GM12878 (cell line): Measurements from ENCODE around the gene TMEM239. TPM values are rescaled to one million over a fixed set of nuclear protein-coding genes. Genes with fewer than 3 reads are reported as not detected.

Experiments used
- ATAC-seq: fragments of 200-7000 bp; cut with Tn5 transposase; 3 replicates; pipeline ENCODE4 v1.9.1; 2020; ENCODE audit warnings: mild to moderate bottlenecking, moderate library complexity
- BruUV-seq: library from RNA; stranded (reverse); fragments of 400-500 nt; replicated peaks from 2 replicates; lab custom pipeline; 2021; lab: Mats Ljungman, UMichigan
- CTCF ChIA-PET: fragments of 300-600 bp; sonication (Branson Sonifier 250); formaldehyde crosslinking; extraction: SDS; loops from one replicate; lab custom pipeline; 2021; ENCODE audit warnings: inconsistent platforms; lab: Yijun Ruan, JAX
- POLR2A ChIA-PET: fragments of 350-600 bp; formaldehyde crosslinking; extraction: SDS; loops from one replicate; lab custom pipeline; 2021; ENCODE audit warnings: inconsistent platforms; lab: Charles Lee
- RAD21 ChIA-PET: fragments of 300-600 bp; sonication (Branson Sonifier 250); formaldehyde crosslinking; loops from one replicate; lab custom pipeline; 2023; ENCODE audit warnings: antibody characterized with exemption; ENCODE audit not compliant: unreplicated experiment; lab: Charles Lee
- SMC1A ChIA-PET: fragments of 300-600 bp; sonication (Branson Sonifier 250); formaldehyde crosslinking; loops from one replicate; lab custom pipeline; 2023; ENCODE audit not compliant: unreplicated experiment, uncharacterized antibody; lab: Charles Lee
- DNase-seq: peaks from one replicate; pipeline ENCODE4 v3.0.0-alpha.2; 2011; ENCODE audit warnings: low read depth, low spot score
- FAIRE-seq: peaks from 3 replicates; lab custom pipeline; 2011; peaks lifted over from hg19 to GRCh38; lab: Jason Lieb, UNC
- H2AFZ ChIP-seq: 2 replicates; pipeline ENCODE4 v1.6.0; 2011; ENCODE audit warnings: low read depth, low read length, control low read depth; ENCODE audit not compliant: control insufficient read depth
- H3K27ac ChIP-seq: 2 replicates; pipeline ENCODE4 v1.5.1; 2011; ENCODE audit warnings: control low read depth; ENCODE audit not compliant: control insufficient read depth, insufficient read depth
- H3K27me3 ChIP-seq, 2 experiments: replicated peaks in 1 of 2; 2 replicates each; pipeline versions ENCODE4 v1.6.0 to v1.6.1; 2011; ENCODE audit warnings: low read length in 1 of 2; ENCODE audit not compliant: control insufficient read depth in 2 of 2, insufficient read depth in 2 of 2
- H3K36me3 ChIP-seq, 2 experiments: 2 replicates each; pipeline ENCODE4 v1.5.1; 2011; ENCODE audit warnings: low read length in 1 of 2; ENCODE audit not compliant: control insufficient read depth in 2 of 2, insufficient read depth in 2 of 2
- H3K4me1 ChIP-seq: 2 replicates; pipeline ENCODE4 v1.6.1; 2011; ENCODE audit warnings: mild to moderate bottlenecking, low read length, moderate library complexity, mixed read lengths; ENCODE audit not compliant: control insufficient read depth, insufficient read depth
- H3K4me2 ChIP-seq: 2 replicates; pipeline ENCODE4 v1.6.0; 2011; ENCODE audit warnings: control low read depth; ENCODE audit not compliant: control insufficient read depth, insufficient read depth
- H3K4me3 ChIP-seq: fragments of 200-600 bp; sonication (generic); 2 replicates; pipeline ENCODE4 v1.5.1; 2016
- H3K79me2 ChIP-seq: 2 replicates; pipeline ENCODE4 v1.6.0; 2011; ENCODE audit warnings: low read length; ENCODE audit not compliant: control insufficient read depth, insufficient read depth
- H3K9ac ChIP-seq: 2 replicates; pipeline ENCODE4 v1.8.0; 2011; ENCODE audit warnings: low read length, control low read depth, mixed read lengths; ENCODE audit not compliant: control insufficient read depth, insufficient read depth
- H3K9me3 ChIP-seq: replicated peaks from 3 replicates; pipeline ENCODE4 v1.5.1; 2011; ENCODE audit warnings: mild to moderate bottlenecking, low read length; ENCODE audit not compliant: control insufficient read depth, insufficient read depth
- H4K20me1 ChIP-seq: 2 replicates; pipeline ENCODE4 v1.6.0; 2011; ENCODE audit not compliant: control insufficient read depth, insufficient read depth
- FOXK2 ChIP-seq: fragments of 450-650 bp; IDR thresholded peaks from 2 replicates; pipeline ENCODE4 v1.6.1; 2017; ENCODE audit warnings: mild to moderate bottlenecking, moderate library complexity
- GABPA ChIP-seq: IDR thresholded peaks from 2 replicates; pipeline ENCODE4 v1.6.1; 2014; ENCODE audit warnings: antibody characterized with exemption, low read depth, mild to moderate bottlenecking, inconsistent platforms
- GATAD2B ChIP-seq: fragments of 450-650 bp; conservative IDR thresholded peaks from 2 replicates; pipeline ENCODE4 v1.6.1; 2017; ENCODE audit warnings: low read depth, mild to moderate bottlenecking, moderate library complexity
- IKZF2 ChIP-seq, 2 experiments: fragments of 450-650 bp; IDR thresholded peaks; 2 replicates each; pipeline ENCODE4 v1.6.1; 2017; ENCODE audit warnings: mild to moderate bottlenecking in 2 of 2, moderate library complexity in 2 of 2
- IRF4 ChIP-seq: IDR thresholded peaks from 2 replicates; pipeline ENCODE4 v1.6.1; 2011; ENCODE audit warnings: low read depth, low read length
- JUNB ChIP-seq: IDR thresholded peaks from 2 replicates; pipeline ENCODE4 v1.6.1; 2016; ENCODE audit warnings: antibody characterized with exemption, mild to moderate bottlenecking
- MEF2B ChIP-seq: fragments of 450-650 bp; IDR thresholded peaks from 2 replicates; pipeline ENCODE4 v1.6.1; 2018; ENCODE audit warnings: mild to moderate bottlenecking, moderate library complexity; ENCODE audit not compliant: partially characterized antibody, poor library complexity, severe bottlenecking
- NR2C1 ChIP-seq: fragments of 450-650 bp; IDR thresholded peaks from 2 replicates; pipeline ENCODE4 v1.6.1; 2017; ENCODE audit warnings: antibody characterized with exemption, mild to moderate bottlenecking, moderate library complexity
- REST ChIP-seq: IDR thresholded peaks from 2 replicates; pipeline ENCODE4 v1.6.1; 2012; ENCODE audit warnings: mild to moderate bottlenecking, low read depth, low read length
- SIX5 ChIP-seq: IDR thresholded peaks from 2 replicates; pipeline ENCODE4 v1.6.1; 2011; ENCODE audit warnings: mild to moderate bottlenecking, low read depth, low read length, moderate library complexity; ENCODE audit not compliant: severe bottlenecking
- SMC3 ChIP-seq: IDR thresholded peaks from 2 replicates; pipeline ENCODE4 v1.6.1; 2011; ENCODE audit warnings: low read length, improper control_type of control experiment, borderline replicate concordance
- SPI1 ChIP-seq: IDR thresholded peaks from 2 replicates; pipeline ENCODE4 v1.6.1; 2011; ENCODE audit warnings: low read depth, mild to moderate bottlenecking, low read length, moderate library complexity, borderline replicate concordance; ENCODE audit not compliant: insufficient read depth
- TAF1 ChIP-seq: IDR thresholded peaks from 2 replicates; pipeline ENCODE4 v1.6.1; 2011; ENCODE audit warnings: mild to moderate bottlenecking, low read depth, low read length, borderline replicate concordance
- WRNIP1 ChIP-seq: IDR thresholded peaks from 2 replicates; pipeline ENCODE4 v1.6.1; 2011; ENCODE audit warnings: low read depth, low read length, improper control_type of control experiment, borderline replicate concordance
- ZNF274 ChIP-seq: IDR thresholded peaks from one replicate; pipeline ENCODE4 v1.8.0; 2011; ENCODE audit not compliant: insufficient read length, insufficient read depth
- WGBS: methylation state at CpG from one replicate; pipeline ENCODE4 v1.1.6; 2016; ENCODE audit warnings: low lambda C conversion rate; ENCODE audit not compliant: insufficient replicate concordance, insufficient coverage; ENCODE audit errors: missing lambda C conversion rate; 5-methylcytosine and 5-hydroxymethylcytosine counted together
- in situ Hi-C: fragments of 300-500 bp; cut with MboI; formaldehyde crosslinking; loops from 9 replicates; pipeline ENCODE4 v1.14.3; 2018; ENCODE audit warnings: mixed read lengths
- intact Hi-C: fragments of 100-400 bp; cut with micrococcal nuclease; formaldehyde crosslinking; loops from one replicate; pipeline ENCODE4 v1.14.2; 2022; ENCODE audit not compliant: unreplicated experiment
- polyA plus RNA-seq, 11 experiments: library from polyadenylated mRNA; depleted of rRNA in 4 of 11; unstranded in 6 of 11; stranded (reverse) in 5 of 11; fragments of >200 nt; fragmentation: Nextera tagmentation in 4 of 11; fragmentation: Illumina TruSeq in 1 of 11; extraction: Ambion mirVana in 4 of 11; extraction: Trizol in 1 of 11; gene quantifications; 1 replicate in 1 of 11; 2 replicates in 10 of 11; pipeline versions ENCODE4 v1.2.1 to v1.2.3, GENCODE V29; 2011 to 2016; ENCODE audit warnings: inconsistent platforms in 2 of 11, missing spikeins in 2 of 11, low read depth in 1 of 11
- total RNA-seq, 4 experiments: library from RNA; depleted of rRNA in 3 of 4; stranded (reverse); fragments of >200 nt in 3 of 4; fragmentation: Illumina TruSeq in 1 of 4; extraction: Trizol in 1 of 4; gene quantifications; 2 replicates each; pipeline versions ENCODE4 v1.2.1 to v1.2.3, GENCODE V29; 2013 to 2021
- TF ChIP-seq, protein P1 (sequence below): fragments of 450-650 bp; IDR thresholded peaks from 2 replicates; pipeline ENCODE4 v1.6.1; 2018; ENCODE audit warnings: borderline replicate concordance, mild to moderate bottlenecking; ENCODE audit not compliant: partially characterized antibody
- TF ChIP-seq, protein P2 (sequence below): fragments of 450-650 bp; IDR thresholded peaks from 2 replicates; pipeline ENCODE4 v1.6.1; 2017; ENCODE audit warnings: borderline replicate concordance

Gene TMEM239
- total and polyA plus RNA-seq, 10 of the 15 experiments (the other 5 are each of a cell fraction or from before 2014, with no cell fraction given) = not detected

GRCh38 chr20:2778602-2779321, 37.4 kb upstream of the TMEM239 start:
- BruUV-seq = no TSS peak
- ATAC-seq = peak; percentile 38; the same call in 2 of the 3 replicates
- TF ChIP-seq, protein P1, sequence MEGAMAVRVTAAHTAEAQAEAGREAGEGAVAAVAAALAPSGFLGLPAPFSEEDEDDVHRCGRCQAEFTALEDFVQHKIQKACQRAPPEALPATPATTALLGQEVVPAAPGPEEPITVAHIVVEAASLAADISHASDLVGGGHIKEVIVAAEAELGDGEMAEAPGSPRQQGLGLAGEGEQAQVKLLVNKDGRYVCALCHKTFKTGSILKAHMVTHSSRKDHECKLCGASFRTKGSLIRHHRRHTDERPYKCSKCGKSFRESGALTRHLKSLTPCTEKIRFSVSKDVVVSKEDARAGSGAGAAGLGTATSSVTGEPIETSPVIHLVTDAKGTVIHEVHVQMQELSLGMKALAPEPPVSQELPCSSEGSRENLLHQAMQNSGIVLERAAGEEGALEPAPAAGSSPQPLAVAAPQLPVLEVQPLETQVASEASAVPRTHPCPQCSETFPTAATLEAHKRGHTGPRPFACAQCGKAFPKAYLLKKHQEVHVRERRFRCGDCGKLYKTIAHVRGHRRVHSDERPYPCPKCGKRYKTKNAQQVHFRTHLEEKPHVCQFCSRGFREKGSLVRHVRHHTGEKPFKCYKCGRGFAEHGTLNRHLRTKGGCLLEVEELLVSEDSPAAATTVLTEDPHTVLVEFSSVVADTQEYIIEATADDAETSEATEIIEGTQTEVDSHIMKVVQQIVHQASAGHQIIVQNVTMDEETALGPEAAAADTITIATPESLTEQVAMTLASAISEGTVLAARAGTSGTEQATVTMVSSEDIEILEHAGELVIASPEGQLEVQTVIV = no peak
- TF ChIP-seq IKZF2 (IDR thresholded peaks at IDR 0.05) (peak in 1 of 2 experiments; percentile 30; a peak in 1 of 4 replicates), GABPA (no peak), WRNIP1 (no peak), NR2C1 (no peak), IRF4 (peak; percentile 48; the same call in 1 of the 2 replicates), SPI1 (peak; percentile 41; the same call in 1 of the 2 replicates), SMC3 (no peak), MEF2B (no peak), JUNB (peak; percentile 84), GATAD2B (no peak), TAF1 (no peak), FOXK2 (no peak), REST (no peak), ZNF274 (no peak), SIX5 (no peak)
- TF ChIP-seq, protein P2, sequence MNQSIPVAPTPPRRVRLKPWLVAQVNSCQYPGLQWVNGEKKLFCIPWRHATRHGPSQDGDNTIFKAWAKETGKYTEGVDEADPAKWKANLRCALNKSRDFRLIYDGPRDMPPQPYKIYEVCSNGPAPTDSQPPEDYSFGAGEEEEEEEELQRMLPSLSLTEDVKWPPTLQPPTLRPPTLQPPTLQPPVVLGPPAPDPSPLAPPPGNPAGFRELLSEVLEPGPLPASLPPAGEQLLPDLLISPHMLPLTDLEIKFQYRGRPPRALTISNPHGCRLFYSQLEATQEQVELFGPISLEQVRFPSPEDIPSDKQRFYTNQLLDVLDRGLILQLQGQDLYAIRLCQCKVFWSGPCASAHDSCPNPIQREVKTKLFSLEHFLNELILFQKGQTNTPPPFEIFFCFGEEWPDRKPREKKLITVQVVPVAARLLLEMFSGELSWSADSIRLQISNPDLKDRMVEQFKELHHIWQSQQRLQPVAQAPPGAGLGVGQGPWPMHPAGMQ = no peak

More at GRCh38 chr20:2778602-2779321, 37.4 kb upstream of the TMEM239 start:
- ChIA-PET CTCF (interaction anchor here (1.6 kb wide), 1 partner anchor 222 kb away, joined by 3 read pairs; no protein-coding TSS in a partner anchor), POLR2A (no interaction called here), SMC1A (no interaction called here), RAD21 (interaction anchor here (0.7 kb wide), 1 partner anchor 1932 kb away, joined by 3 read pairs; no protein-coding TSS in a partner anchor)
- peak; percentile 54 for FAIRE-seq
- in situ Hi-C loops = no loop called here
- no peak overlapping the region for H3K9ac ChIP-seq
- no peak overlapping the region for H3K27ac ChIP-seq
- peaks cover 3% of the 10 kb centered on the region; the same call in 1 of the 2 replicates for H3K4me1 ChIP-seq
- H3K27me3 ChIP-seq = peaks cover 0 to 10% of the 10 kb centered on the region in 2 experiments; a peak in 2 of 4 replicates
- no peak overlapping the region for H3K4me3 ChIP-seq
- H3K9me3 ChIP-seq = peaks cover 9% of the 10 kb centered on the region
- no peak overlapping the region for H2AFZ ChIP-seq
- H3K4me2 ChIP-seq = no peak overlapping the region
- intact Hi-C loops = no loop called here
- no peaks in the 10 kb centered on the region for H4K20me1 ChIP-seq
- WGBS = 7% methylated on average over 10 of the region's 10 CpGs
- DNase-seq = no peak
- no peaks in the 10 kb centered on the region for H3K36me3 ChIP-seq
- no peaks in the 10 kb centered on the region for H3K79me2 ChIP-seq
